ENCODE results near the gene RPA1.

- TF ChIP-seq CTCF (IDR thresholded peaks at IDR 0.05) (no peak), POLR2A (IDR thresholded peaks at IDR 0.05) (no peak), EP300 (IDR thresholded peaks at IDR 0.05) (no peak)
These were observed 65.0 kb downstream of the RPA1 start for GRCh38 chr17:1894753-1895339.
